ENCODE measurements around the gene PCDHGA2. TPM values are rescaled to one million over a fixed set of nuclear protein-coding genes. Genes with fewer than 3 reads are reported as not detected.
"Not testable (repeated sequence)": the region's sequence is repeated elsewhere in the genome, so short reads cannot be mapped to it uniquely, and the experiment has no call there.

Gene PCDHGA2
- total RNA-seq, result not detected

GRCh38 chr5:141338538-141339306, at the start of gene PCDHGA2:
PCDHGA2 (plus strand) TSS chr5:141338760.
- POLR2A ChIA-PET, result no interaction called here
- Mint-ChIP-seq H3K4me3 (no peak within 1 kb of the TSS), H3K27me3 (peaks cover 55% of the 10 kb centered on the region)

DNA sequence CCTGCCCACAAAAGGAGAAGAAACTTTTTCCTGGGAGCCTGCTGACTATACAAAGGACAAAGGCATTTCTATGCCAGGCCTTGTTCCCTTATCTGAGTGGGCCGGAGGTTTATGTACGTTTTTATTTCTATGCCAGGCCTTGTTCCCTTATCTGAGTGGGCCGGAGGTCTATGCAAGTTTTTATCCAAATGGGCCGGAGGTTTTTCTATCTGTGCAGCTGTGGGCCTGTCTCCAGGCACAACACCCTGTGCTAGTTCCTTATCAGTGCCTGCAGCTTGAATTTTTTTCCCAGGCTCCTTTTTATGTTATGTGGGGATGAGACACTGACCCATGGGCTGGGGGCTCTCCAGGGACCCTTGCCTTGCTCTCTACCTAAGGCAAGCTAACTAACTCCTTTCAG, 40.2 kb upstream of the PCDHGA2 start:
- Mint-ChIP-seq H3K27ac (no peak overlapping the region), H3K9me3 (peaks cover 80% of the 10 kb centered on the region), H3K4me3 (no peak overlapping the region), H3K4me1 (ENCODE audit: low read depth) (no peaks in the 10 kb centered on the region), H3K27me3 (no peaks in the 10 kb centered on the region), H3K36me3 (peaks cover 55% of the 10 kb centered on the region)
- no peak for DNase-seq
- intact Hi-C loops (cut with micrococcal nuclease), result no loop called here
- ChIA-PET CTCF (no interaction called here), POLR2A (no interaction called here)

More at GRCh38 chr5:141338538-141339306, at the start of gene PCDHGA2:
- CTCF ChIA-PET, result interaction anchor here (0.8 to 1.8 kb wide), 6 partner anchors 8 to 225 kb away, joined by 3 to 6 read pairs (median 4); partner anchors contain the start of genes PCDHGA1 and TAF7
- H3K9me3 Mint-ChIP-seq, result peaks cover 50% of the 10 kb centered on the region
- H3K4me1 Mint-ChIP-seq (ENCODE audit: low read depth), result no peaks in the 10 kb centered on the region
- no peak within 1 kb of the TSS for H3K27ac Mint-ChIP-seq
- intact Hi-C loops (cut with micrococcal nuclease), result no loop called here
- H3K36me3 Mint-ChIP-seq, result peaks cover 32% of the 10 kb centered on the region
- DNase-seq, result no peak

DNA sequence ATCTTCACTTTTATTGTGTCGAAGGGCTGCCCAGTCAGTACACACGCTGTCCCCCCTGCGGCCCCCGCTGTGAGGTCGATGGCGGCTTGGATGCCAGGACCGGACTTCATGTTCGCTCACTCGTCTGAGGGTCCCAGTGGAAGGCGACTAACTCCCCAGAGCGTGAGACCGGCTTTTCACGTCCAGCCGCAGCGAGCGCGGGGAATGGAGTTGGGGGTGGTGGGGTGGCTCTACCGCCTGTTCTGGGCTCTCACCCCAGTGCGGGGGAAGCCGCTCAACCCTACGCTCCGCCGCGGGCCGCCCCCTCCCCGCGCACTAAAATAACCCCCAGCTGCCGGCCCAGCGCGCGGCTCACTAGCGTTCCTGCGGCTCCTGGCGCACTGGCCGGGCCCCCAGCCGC, 34.8 kb upstream of the PCDHGA2 start, which contains the start of gene SLC25A2:
Gene SLC25A2, minus strand, starts transcription at position 294 of the 400 bp plus-strand sequence. Its CDS starts 184 bp downstream, at position 110.
- H3K27ac Mint-ChIP-seq, result no peak within 1 kb of the TSS
- H3K4me1 Mint-ChIP-seq (ENCODE audit: low read depth), result no peaks in the 10 kb centered on the region
- H3K9me3 Mint-ChIP-seq, result peaks cover 81% of the 10 kb centered on the region
- CTCF ChIA-PET, result no interaction called here
- intact Hi-C loops (cut with micrococcal nuclease), result no loop called here
- no peaks in the 10 kb centered on the region for H3K27me3 Mint-ChIP-seq
- peaks cover 45% of the 10 kb centered on the region for H3K36me3 Mint-ChIP-seq
- no peak within 1 kb of the TSS for H3K4me3 Mint-ChIP-seq
- DNase-seq, result no peak
- POLR2A ChIA-PET, result no interaction called here

DNA sequence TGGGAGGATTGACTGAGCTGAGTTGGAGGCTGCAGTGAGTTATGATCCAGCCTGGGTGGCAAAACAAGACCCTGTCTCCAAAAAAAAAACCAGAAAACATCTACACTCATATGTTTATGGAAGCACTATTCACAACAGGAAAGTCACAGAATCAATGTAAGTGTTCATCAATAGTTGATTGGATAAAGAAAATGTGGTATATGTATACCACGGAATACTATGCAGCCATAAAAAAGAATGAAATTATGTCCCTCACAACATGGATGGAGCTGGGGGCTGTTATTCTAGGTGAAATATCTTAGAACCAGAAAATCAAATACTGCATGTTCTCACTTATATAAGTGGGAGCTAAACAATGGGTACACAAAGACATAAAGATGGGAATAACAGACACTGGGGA, 31.9 kb upstream of the PCDHGA2 start:
- peaks cover 89% of the 10 kb centered on the region for H3K9me3 Mint-ChIP-seq
- H3K36me3 Mint-ChIP-seq, result peaks cover 49% of the 10 kb centered on the region
- H3K27me3 Mint-ChIP-seq, result no peaks in the 10 kb centered on the region
- CTCF ChIA-PET, result interaction anchor here (0.7 kb wide), 1 partner anchor 13 kb away, joined by 3 read pairs; no protein-coding TSS in a partner anchor
- no peak for DNase-seq
- H3K4me1 Mint-ChIP-seq (ENCODE audit: low read depth), result no peaks in the 10 kb centered on the region
- intact Hi-C loops (cut with micrococcal nuclease), result no loop called here
- POLR2A ChIA-PET, result no interaction called here
- no peak overlapping the region for H3K27ac Mint-ChIP-seq
- no peak overlapping the region for H3K4me3 Mint-ChIP-seq

GRCh38 chr5:141313711-141314110, 24.8 kb upstream of the PCDHGA2 start:
- CTCF ChIA-PET, result no interaction called here
- Mint-ChIP-seq H3K4me1 (ENCODE audit: low read depth) (peaks cover 4% of the 10 kb centered on the region), H3K4me3 (no peak overlapping the region), H3K27ac (no peak overlapping the region), H3K36me3 (peaks cover 64% of the 10 kb centered on the region), H3K27me3 (no peaks in the 10 kb centered on the region), H3K9me3 (peaks cover 88% of the 10 kb centered on the region)
- POLR2A ChIA-PET, result no interaction called here
- intact Hi-C loops (cut with micrococcal nuclease), result no loop called here
- no peak for DNase-seq

DNA sequence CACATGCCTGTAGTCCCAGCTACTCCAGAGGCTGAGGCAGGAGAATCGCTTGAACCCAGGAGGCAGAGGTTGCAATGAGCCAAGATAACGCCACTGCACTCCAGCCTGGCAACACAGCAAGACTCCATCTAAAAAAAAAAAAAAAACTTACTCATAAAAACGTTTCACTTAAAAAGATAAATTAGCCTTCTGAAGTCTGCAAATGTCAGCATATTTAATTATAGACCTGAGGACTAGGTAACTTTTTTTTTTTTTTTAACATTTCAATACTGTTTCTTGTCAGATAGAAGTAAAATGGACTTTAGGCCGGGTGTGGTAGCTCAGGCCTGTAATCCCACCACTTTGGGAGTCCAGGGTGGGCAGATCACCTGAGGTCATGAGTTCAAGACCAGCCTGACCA, 21.6 kb upstream of the PCDHGA2 start:
- Mint-ChIP-seq H3K4me1 (ENCODE audit: low read depth) (peaks cover 23% of the 10 kb centered on the region), H3K36me3 (peaks cover 72% of the 10 kb centered on the region), H3K9me3 (peaks cover 78% of the 10 kb centered on the region)
- DNase-seq; CTCF ChIA-PET; POLR2A ChIA-PET; H3K27ac Mint-ChIP-seq; H3K4me3 Mint-ChIP-seq; intact Hi-C loops (cut with micrococcal nuclease); H3K27me3 Mint-ChIP-seq: not testable (repeated sequence)

GRCh38 chr5:141319202-141319601, 19.4 kb upstream of the PCDHGA2 start:
- no peaks in the 10 kb centered on the region for H3K27me3 Mint-ChIP-seq
- peaks cover 61% of the 10 kb centered on the region for H3K9me3 Mint-ChIP-seq
- peaks cover 23% of the 10 kb centered on the region for H3K4me1 Mint-ChIP-seq (ENCODE audit: low read depth)
- H3K36me3 Mint-ChIP-seq, result peaks cover 60% of the 10 kb centered on the region
- ChIA-PET CTCF (interaction anchor here (1.2 to 2.4 kb wide), 7 partner anchors 10 to 248 kb away, joined by 4 to 27 read pairs (median 14); partner anchors contain the start of genes PCDHGA1 and PCDHGB3), POLR2A (no interaction called here)
- H3K4me3 Mint-ChIP-seq, result peak overlapping the region; percentile 98
- no peak overlapping the region for H3K27ac Mint-ChIP-seq
- intact Hi-C loops (cut with micrococcal nuclease), result no loop called here
- DNase-seq, result no peak

DNA sequence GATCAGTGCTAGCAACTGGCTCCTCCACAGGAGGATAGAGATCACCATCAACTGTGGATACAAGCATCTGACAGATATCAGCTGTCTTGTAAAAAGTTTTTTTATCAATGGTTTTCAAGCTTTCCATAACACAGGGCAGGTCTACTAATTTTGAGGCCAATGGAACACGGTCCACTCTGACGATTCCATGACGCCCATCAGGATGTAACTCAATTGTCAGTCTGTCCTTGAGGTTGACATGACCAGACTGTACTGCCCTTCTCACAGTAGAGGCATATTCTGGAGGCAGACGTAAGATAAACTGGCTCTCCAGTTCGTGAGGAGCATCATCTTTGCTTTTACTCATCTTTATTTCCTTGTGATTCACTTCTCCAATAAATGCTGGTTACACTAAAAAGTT, 18.9 kb upstream of the PCDHGA2 start:
- peak overlapping the region; percentile 98 for H3K4me3 Mint-ChIP-seq
- no peak for DNase-seq
- intact Hi-C loops (cut with micrococcal nuclease), result loop anchor here (1.0 to 10.0 kb wide), 5 partner anchors 194 to 645 kb away; partner anchors contain the start of genes RNF14 and ZMAT2
- ChIA-PET CTCF (interaction anchor here (0.5 to 2.4 kb wide), 29 partner anchors 10 to 670 kb away, joined by 3 to 28 read pairs (median 4); partner anchors contain the start of genes PCDHB15, PCDHB16, PCDHGA1 and PCDHGA10), POLR2A (interaction anchor here (0.6 to 1.8 kb wide), 6 partner anchors 8 to 244 kb away, joined by 3 to 14 read pairs (median 4); partner anchors contain the start of gene PCDHGA11)
- H3K27ac Mint-ChIP-seq, result peak overlapping the region; percentile 99
- H3K9me3 Mint-ChIP-seq, result peaks cover 58% of the 10 kb centered on the region
- peaks cover 23% of the 10 kb centered on the region for H3K4me1 Mint-ChIP-seq (ENCODE audit: low read depth)
- H3K36me3 Mint-ChIP-seq, result peaks cover 56% of the 10 kb centered on the region
- no peaks in the 10 kb centered on the region for H3K27me3 Mint-ChIP-seq

DNA sequence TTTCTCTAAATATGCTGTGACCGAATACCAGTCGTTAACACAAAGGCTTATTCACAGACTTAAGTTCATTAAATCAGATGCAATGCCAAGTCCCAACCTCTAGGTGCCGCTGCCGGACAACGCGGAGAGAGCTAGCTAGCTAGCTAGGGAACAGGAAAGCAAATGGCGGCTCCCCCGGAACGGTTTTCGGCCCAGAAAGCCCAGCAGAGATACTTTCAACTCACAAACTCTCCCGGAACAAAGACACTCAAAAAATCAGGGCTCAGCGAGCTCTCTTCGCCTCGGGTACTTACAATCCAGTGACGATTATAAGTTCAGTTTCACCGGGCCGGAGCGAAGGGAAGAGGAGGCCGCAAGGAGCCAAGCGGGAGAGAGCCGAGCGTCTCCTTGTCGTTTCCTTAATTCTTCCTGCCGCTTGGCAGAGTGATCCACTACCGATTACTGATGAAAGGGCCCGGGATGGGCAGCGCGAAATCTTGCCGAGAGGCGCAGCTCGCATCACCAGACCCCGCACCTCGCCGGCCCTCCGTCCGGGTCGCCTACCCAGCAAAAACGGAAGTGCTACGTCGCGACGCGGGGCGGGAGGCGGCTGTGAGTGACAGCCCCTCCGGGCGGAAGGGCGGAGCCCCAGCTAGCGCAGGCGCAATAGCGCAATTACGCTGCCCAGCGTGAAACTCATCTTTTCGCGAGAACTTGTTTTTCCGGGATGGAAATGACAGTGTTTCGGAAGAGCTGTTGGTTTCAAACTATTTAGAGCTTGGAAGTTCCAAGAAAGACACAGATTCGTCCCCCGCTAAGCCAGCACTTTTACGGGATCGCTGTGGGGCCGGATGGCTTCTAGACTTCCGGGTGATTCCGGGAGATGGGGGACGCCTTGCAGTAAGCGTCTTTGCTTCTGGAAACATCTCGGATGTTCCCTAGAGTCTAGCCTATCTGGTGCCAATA, 18.1 kb upstream of the PCDHGA2 start, which contains the start of gene TAF7:
Gene TAF7, minus strand, starts transcription at position 560 of the 945 bp plus-strand sequence. CDS start 740 bp downstream, outside the sequence.
- peak within 1 kb of the TSS; percentile 99 for H3K27ac Mint-ChIP-seq
- H3K36me3 Mint-ChIP-seq, result peaks cover 48% of the 10 kb centered on the region
- intact Hi-C loops (cut with micrococcal nuclease), result loop anchor here (1.0 to 10.0 kb wide), 5 partner anchors 193 to 644 kb away; partner anchors contain the start of genes RNF14 and ZMAT2
- H3K9me3 Mint-ChIP-seq, result peaks cover 50% of the 10 kb centered on the region
- H3K4me1 Mint-ChIP-seq (ENCODE audit: low read depth), result peaks cover 23% of the 10 kb centered on the region
- DNase-seq, result peak; percentile 95
- peak within 1 kb of the TSS; percentile 98 for H3K4me3 Mint-ChIP-seq
- ChIA-PET CTCF (interaction anchor here (0.5 to 2.4 kb wide), 38 partner anchors 9 to 670 kb away, joined by 3 to 28 read pairs (median 4); partner anchors contain the start of genes DIAPH1, PCDHB13, PCDHB15 and PCDHB16), POLR2A (interaction anchor here (0.6 to 1.8 kb wide), 8 partner anchors 8 to 918 kb away, joined by 3 to 14 read pairs (median 3); partner anchors contain the start of genes PCDHGA11 and PCDHGA5)
- H3K27me3 Mint-ChIP-seq, result no peaks in the 10 kb centered on the region

- peaks cover 41% of the 10 kb centered on the region for H3K36me3 Mint-ChIP-seq
These were observed 16.3 kb upstream of the PCDHGA2 start for GRCh38 chr5:141322261-141322660.

More at GRCh38 chr5:141322261-141322660, 16.3 kb upstream of the PCDHGA2 start:
- Mint-ChIP-seq H3K9me3 (peaks cover 49% of the 10 kb centered on the region), H3K4me3 (no peak overlapping the region), H3K4me1 (ENCODE audit: low read depth) (peaks cover 32% of the 10 kb centered on the region), H3K27ac (no peak overlapping the region), H3K27me3 (peaks cover 6% of the 10 kb centered on the region)
- ChIA-PET CTCF (interaction anchor here (1.0 kb wide), 1 partner anchor 245 kb away, joined by 3 read pairs; no protein-coding TSS in a partner anchor), POLR2A (interaction anchor here (0.6 kb wide), 1 partner anchor 733 kb away, joined by 3 read pairs; no protein-coding TSS in a partner anchor)
- DNase-seq, result no peak
- intact Hi-C loops (cut with micrococcal nuclease), result loop anchor here (5.0 to 10.0 kb wide), 2 partner anchors 620 to 643 kb away; partner anchors contain the start of genes RNF14 and ZMAT2
